ENCODE results near the gene GAL3ST3.
"Not testable (repeated sequence)": the region's sequence is repeated elsewhere in the genome, so short reads cannot be mapped to it uniquely, and the experiment has no call there.

Gene GAL3ST3

GRCh38 chr11:66048547-66049323 lies at the start of gene GAL3ST3:
Gene GAL3ST3 (minus strand): TSS chr11:66049161. CDS start chr11:66045415, 3,746 bp downstream.
- no peak for DNase-seq (ENCODE audit: low read depth)

- not testable (repeated sequence) for DNase-seq (ENCODE audit: low read depth)
These were observed 43.2 kb upstream of the GAL3ST3 start for GRCh38 chr11:66092125-66092524.

GRCh38 chr11:66090288-66090687 lies 41.3 kb upstream of the GAL3ST3 start:
- DNase-seq (ENCODE audit: low read depth): no peak

- peak; percentile 54 for DNase-seq (ENCODE audit: low read depth)
These were observed 40.1 kb upstream of the GAL3ST3 start for GRCh38 chr11:66089067-66089466.

- no peak for DNase-seq (ENCODE audit: low read depth)
These were observed 38.4 kb upstream of the GAL3ST3 start for GRCh38 chr11:66087148-66087908.

GRCh38 chr11:66084821-66085475 lies 36.0 kb upstream of the GAL3ST3 start:
- DNase-seq (ENCODE audit: low read depth): peak; percentile 59

- DNase-seq (ENCODE audit: low read depth): no peak
These were observed 34.8 kb upstream of the GAL3ST3 start for GRCh38 chr11:66083767-66084166.

- DNase-seq (ENCODE audit: low read depth): no peak
These were observed 34.2 kb upstream of the GAL3ST3 start for GRCh38 chr11:66082946-66083698.

- peak; percentile 72 for DNase-seq (ENCODE audit: low read depth)
These were observed 32.5 kb upstream of the GAL3ST3 start for GRCh38 chr11:66081505-66081904.

GRCh38 chr11:66080055-66080817 lies 31.3 kb upstream of the GAL3ST3 start:
- peak; percentile 86 for DNase-seq (ENCODE audit: low read depth)

GRCh38 chr11:66078949-66079348 lies 30.0 kb upstream of the GAL3ST3 start:
- DNase-seq (ENCODE audit: low read depth): not testable (repeated sequence)

- no peak for DNase-seq (ENCODE audit: low read depth)
These were observed 29.0 kb upstream of the GAL3ST3 start for GRCh38 chr11:66077927-66078326.

- DNase-seq (ENCODE audit: low read depth): no peak
These were observed 27.6 kb upstream of the GAL3ST3 start for GRCh38 chr11:66076561-66076960.

- DNase-seq (ENCODE audit: low read depth): no peak
These were observed 26.3 kb upstream of the GAL3ST3 start for GRCh38 chr11:66075273-66075672.

- DNase-seq (ENCODE audit: low read depth): no peak
These were observed 24.7 kb upstream of the GAL3ST3 start for GRCh38 chr11:66073669-66074068.

- DNase-seq (ENCODE audit: low read depth): no peak
These were observed 23.6 kb upstream of the GAL3ST3 start for GRCh38 chr11:66072518-66072917.

- no peak for DNase-seq (ENCODE audit: low read depth)
These were observed 23.1 kb upstream of the GAL3ST3 start for GRCh38 chr11:66072081-66072480.

- DNase-seq (ENCODE audit: low read depth): no peak
These were observed 22.4 kb upstream of the GAL3ST3 start for GRCh38 chr11:66071381-66071801.

- DNase-seq (ENCODE audit: low read depth): no peak
These were observed 21.8 kb upstream of the GAL3ST3 start for GRCh38 chr11:66070604-66071380.
